Suprapubic skin (tissue), 4 donors: ENCODE measurements around the gene DCXR. TPM values are rescaled to one million over a fixed set of nuclear protein-coding genes. Genes with fewer than 3 reads are reported as not detected.

Experiments used
- DNase-seq, 2 donors: peaks; one replicate each; pipeline ENCODE4 v3.0.0-alpha.2; 2019; ENCODE audit warnings: low spot score in 2 of 2
- H3K27ac ChIP-seq: fragments of 200-600 bp; sonication (generic); one replicate; pipeline ENCODE4 v1.5.1; 2019
- H3K27me3 ChIP-seq: fragments of 200-600 bp; sonication (generic); one replicate; pipeline ENCODE4 v1.5.1; 2019
- H3K36me3 ChIP-seq: fragments of 200-600 bp; sonication (generic); one replicate; pipeline ENCODE4 v1.5.1; 2019
- H3K4me1 ChIP-seq: fragments of 200-600 bp; sonication (generic); one replicate; pipeline ENCODE4 v1.5.1; 2019
- H3K4me3 ChIP-seq: fragments of 200-600 bp; sonication (generic); one replicate; pipeline ENCODE4 v1.5.1; 2019; ENCODE audit warnings: mild to moderate bottlenecking
- H3K9me3 ChIP-seq: fragments of 200-600 bp; sonication (generic); one replicate; pipeline ENCODE4 v1.5.1; 2019
- EP300 ChIP-seq: sonication (generic); formaldehyde crosslinking; IDR thresholded peaks from one replicate; pipeline ENCODE4 v1.6.1; 2017; ENCODE audit warnings: antibody characterized with exemption
- POLR2A ChIP-seq, 2 donors: fragments of 450-650 bp; IDR thresholded peaks; one replicate each; pipeline ENCODE4 v1.6.1; 2017; ENCODE audit warnings: antibody characterized with exemption in 2 of 2, mild to moderate bottlenecking in 2 of 2, moderate library complexity in 2 of 2
- POLR2AphosphoS5 ChIP-seq, 3 donors: sonication (generic); formaldehyde crosslinking; IDR thresholded peaks; one replicate each; pipeline ENCODE4 v1.6.1; 2017; ENCODE audit warnings: antibody characterized with exemption in 3 of 3
- WGBS: methylation state at CpG from one replicate; pipeline ENCODE4 v1.1.5; 2018; 5-methylcytosine and 5-hydroxymethylcytosine counted together
- total RNA-seq, 4 donors: library from RNA; depleted of rRNA; stranded (reverse); fragments of >200 nt; gene quantifications; one replicate each; pipeline ENCODE4 v1.1.0, GENCODE V29; 2016
- TF ChIP-seq, protein P1 (sequence below), 2 donors: fragments of 200-600 bp in 1 of 2; fragments of 450-650 bp in 1 of 2; sonication (generic) in 1 of 2; IDR thresholded peaks; one replicate each; pipeline ENCODE4 v1.5.1; 2016 to 2019; ENCODE audit warnings: antibody characterized with exemption in 2 of 2, mild to moderate bottlenecking in 1 of 2, moderate library complexity in 1 of 2

The DCXR gene
- total RNA-seq, 4 donors from 2014 or later = 160 to 267 (median 222) TPM

DNA sequence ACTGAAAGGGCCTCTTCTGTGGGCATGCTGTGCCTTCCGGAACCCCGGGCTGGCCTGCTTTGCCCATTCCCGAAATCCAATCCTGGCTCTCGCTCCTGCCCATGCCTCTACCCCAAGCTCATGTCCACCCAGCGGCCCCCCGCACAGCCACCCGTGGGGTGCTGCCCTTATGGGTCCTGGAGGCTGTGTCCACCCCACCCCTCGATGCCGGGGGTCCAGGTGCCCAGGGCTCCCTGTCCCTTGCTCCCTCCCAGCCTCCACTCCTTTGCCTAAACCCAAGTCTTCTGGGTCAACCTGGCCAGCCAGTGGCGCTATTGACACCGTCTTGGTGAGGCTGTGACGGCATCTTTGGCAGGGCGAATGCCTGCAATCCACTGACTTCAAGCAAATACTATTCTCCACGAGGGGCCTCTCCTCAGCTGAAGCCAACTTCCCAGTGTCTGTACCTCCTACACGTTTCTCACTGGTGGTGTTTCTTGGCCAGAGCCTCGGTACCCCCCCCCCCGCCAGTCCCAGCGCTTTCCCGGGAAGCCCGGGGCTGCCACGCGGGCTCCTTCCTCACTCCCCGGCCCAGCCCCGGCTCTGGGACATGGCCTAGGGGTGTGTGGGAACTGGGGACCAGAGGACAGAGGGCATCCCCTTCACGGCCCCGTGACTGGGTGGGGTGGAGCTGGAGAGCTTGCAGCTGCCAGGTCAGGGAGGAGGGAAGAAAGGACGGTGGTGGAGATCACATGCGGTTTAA is 40.3 kb upstream of the DCXR start:
- Histone ChIP-seq H3K4me1 (peaks cover 4% of the 10 kb centered on the region), H3K27me3 (no peaks in the 10 kb centered on the region), H3K4me3 (no peak overlapping the region), H3K27ac (no peak overlapping the region), H3K9me3 (no peaks in the 10 kb centered on the region), H3K36me3 (peaks cover 46% of the 10 kb centered on the region)
- DNase-seq = no peak
- WGBS = 52% methylated on average over 19 of the region's 28 CpGs
- TF ChIP-seq EP300 (no peak), POLR2AphosphoS5 (IDR thresholded peaks at IDR 0.05) (no peak), POLR2A (IDR thresholded peaks at IDR 0.05) (no peak)
- TF ChIP-seq, protein P1, sequence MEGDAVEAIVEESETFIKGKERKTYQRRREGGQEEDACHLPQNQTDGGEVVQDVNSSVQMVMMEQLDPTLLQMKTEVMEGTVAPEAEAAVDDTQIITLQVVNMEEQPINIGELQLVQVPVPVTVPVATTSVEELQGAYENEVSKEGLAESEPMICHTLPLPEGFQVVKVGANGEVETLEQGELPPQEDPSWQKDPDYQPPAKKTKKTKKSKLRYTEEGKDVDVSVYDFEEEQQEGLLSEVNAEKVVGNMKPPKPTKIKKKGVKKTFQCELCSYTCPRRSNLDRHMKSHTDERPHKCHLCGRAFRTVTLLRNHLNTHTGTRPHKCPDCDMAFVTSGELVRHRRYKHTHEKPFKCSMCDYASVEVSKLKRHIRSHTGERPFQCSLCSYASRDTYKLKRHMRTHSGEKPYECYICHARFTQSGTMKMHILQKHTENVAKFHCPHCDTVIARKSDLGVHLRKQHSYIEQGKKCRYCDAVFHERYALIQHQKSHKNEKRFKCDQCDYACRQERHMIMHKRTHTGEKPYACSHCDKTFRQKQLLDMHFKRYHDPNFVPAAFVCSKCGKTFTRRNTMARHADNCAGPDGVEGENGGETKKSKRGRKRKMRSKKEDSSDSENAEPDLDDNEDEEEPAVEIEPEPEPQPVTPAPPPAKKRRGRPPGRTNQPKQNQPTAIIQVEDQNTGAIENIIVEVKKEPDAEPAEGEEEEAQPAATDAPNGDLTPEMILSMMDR (IDR thresholded peaks at IDR 0.05) = no peak

DNA sequence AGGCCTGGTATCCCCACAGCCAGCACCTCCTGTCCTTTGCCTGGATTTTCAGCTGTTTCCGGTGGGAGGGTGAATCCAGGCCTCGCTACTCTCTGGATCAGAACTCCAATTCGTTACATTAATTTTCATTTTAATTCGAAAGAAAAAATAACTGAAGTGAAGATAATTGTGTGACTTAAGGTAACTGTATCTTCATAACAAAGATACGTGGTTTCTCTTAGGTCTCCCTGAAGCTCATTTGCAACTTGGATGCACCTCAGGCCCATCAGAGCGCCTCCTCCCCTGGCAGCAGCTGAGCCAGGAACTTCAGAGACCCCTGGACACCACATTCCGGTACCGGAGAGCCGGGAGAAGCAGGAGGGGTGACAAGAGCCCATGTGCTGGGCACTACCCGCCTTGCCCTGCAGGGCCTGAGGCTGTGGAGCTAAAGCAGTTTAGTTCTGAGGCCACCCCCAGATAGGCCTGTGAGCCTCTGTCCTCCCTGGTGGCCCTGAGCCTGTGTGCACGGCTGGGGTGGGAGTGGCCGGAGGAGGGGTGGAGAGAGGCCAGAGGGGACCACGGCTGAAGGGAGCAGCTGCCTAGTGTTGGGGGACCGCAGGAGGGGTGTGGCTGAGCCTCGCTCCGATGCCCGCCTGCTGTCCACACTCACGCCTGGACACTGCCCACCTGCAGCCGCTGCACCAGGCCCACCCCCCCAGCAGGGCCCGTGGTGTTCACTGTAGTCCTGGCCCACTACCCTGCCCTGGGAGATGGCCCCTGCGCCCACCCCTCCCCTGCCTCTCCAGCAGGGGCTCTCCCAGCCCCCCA is 39.5 kb upstream of the DCXR start:
- DNase-seq = no peak
- TF ChIP-seq EP300 (no peak), POLR2A (IDR thresholded peaks at IDR 0.05) (no peak), POLR2AphosphoS5 (IDR thresholded peaks at IDR 0.05) (no peak)
- TF ChIP-seq, protein P1 (IDR thresholded peaks at IDR 0.05) = no peak
- no peak overlapping the region for H3K27ac ChIP-seq
- H3K27me3 ChIP-seq = no peaks in the 10 kb centered on the region
- 80% methylated on average over 19 of the region's 21 CpGs for WGBS
- H3K4me1 ChIP-seq = peaks cover 4% of the 10 kb centered on the region
- H3K36me3 ChIP-seq = peaks cover 38% of the 10 kb centered on the region
- H3K9me3 ChIP-seq = no peaks in the 10 kb centered on the region
- H3K4me3 ChIP-seq = no peak overlapping the region

DNA sequence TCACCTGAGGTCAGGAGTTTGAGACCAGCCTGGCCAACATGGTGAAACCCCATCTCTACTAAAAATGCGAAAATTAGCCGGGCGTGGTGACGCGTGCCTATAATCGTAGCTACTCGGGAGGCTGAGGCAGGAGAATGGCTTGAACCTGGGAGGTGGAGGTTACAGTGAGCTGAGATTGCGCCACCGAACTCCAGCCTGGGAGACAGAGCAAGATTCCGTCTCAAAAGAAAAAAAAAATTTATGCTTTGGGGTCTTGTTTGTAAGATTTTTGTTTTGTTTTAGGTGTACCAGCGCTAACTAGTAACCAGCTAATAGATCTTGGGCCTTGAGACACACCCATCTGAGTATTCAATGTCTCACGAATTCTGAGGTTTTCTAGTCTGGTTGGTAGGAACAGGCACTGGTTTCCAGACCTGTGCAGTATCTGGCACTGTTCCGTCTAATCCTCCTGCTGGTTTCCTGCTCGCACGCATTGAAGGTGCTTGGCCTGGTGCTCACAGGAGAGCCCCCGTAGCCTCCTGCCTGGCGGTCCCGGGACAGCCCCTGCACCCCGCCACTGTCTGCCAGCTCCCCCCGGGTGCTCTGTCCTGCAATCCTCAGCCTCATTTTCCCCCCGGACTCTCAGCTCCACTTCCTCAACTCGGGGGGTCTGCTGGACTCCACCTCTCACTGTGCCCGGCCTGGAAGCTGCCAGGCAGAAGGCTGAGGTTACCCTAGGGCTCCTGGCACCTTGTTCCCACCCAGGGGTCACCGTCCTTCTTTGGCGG is 38.7 kb upstream of the DCXR start:
- peaks cover 30% of the 10 kb centered on the region for H3K36me3 ChIP-seq
- H3K4me3 ChIP-seq = no peak overlapping the region
- peaks cover 4% of the 10 kb centered on the region for H3K4me1 ChIP-seq
- 79% methylated on average over 18 of the region's 25 CpGs for WGBS
- DNase-seq = no peak
- H3K27me3 ChIP-seq = no peaks in the 10 kb centered on the region
- TF ChIP-seq POLR2AphosphoS5 (IDR thresholded peaks at IDR 0.05) (no peak), POLR2A (IDR thresholded peaks at IDR 0.05) (no peak), EP300 (no peak)
- TF ChIP-seq, protein P1 (IDR thresholded peaks at IDR 0.05) = no peak
- H3K27ac ChIP-seq = no peak overlapping the region
- H3K9me3 ChIP-seq = no peaks in the 10 kb centered on the region

DNA sequence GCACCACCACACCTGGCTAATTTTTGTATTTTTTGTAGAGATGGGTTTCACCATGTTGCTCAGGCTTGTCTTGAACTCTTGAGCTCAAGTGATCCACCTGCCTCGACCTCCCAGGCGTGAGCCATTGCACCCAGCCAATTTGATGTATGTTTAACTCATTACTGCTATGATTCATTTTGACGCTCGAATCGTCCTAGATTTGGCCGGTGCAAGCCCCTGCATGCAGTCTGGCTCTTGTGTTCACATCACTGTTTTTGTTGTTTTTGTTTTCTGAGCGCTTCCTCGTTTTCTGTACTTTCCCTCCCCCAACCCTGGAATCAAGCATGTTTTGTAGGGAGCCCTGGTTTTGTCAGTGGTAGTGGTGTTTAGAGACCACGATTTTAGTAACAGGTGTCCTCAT is 35.9 kb upstream of the DCXR start:
- no peaks in the 10 kb centered on the region for H3K27me3 ChIP-seq
- peaks cover 3% of the 10 kb centered on the region for H3K36me3 ChIP-seq
- H3K27ac ChIP-seq = no peak overlapping the region
- TF ChIP-seq POLR2AphosphoS5 (IDR thresholded peaks at IDR 0.05) (no peak), POLR2A (IDR thresholded peaks at IDR 0.05) (no peak), EP300 (no peak)
- TF ChIP-seq, protein P1 (IDR thresholded peaks at IDR 0.05) = no peak
- H3K9me3 ChIP-seq = no peaks in the 10 kb centered on the region
- H3K4me3 ChIP-seq = no peak overlapping the region
- H3K4me1 ChIP-seq = peaks cover 2% of the 10 kb centered on the region
- 70% methylated on average over 9 of the region's 9 CpGs for WGBS
- DNase-seq = no peak
